Measurements from ENCODE around the gene FHIT. TPM values are rescaled to one million over a fixed set of nuclear protein-coding genes. Genes with fewer than 3 reads are reported as not detected.

FHIT gene
- total RNA-seq, 1 donor from 2014 or later: 16.6 TPM

DNA sequence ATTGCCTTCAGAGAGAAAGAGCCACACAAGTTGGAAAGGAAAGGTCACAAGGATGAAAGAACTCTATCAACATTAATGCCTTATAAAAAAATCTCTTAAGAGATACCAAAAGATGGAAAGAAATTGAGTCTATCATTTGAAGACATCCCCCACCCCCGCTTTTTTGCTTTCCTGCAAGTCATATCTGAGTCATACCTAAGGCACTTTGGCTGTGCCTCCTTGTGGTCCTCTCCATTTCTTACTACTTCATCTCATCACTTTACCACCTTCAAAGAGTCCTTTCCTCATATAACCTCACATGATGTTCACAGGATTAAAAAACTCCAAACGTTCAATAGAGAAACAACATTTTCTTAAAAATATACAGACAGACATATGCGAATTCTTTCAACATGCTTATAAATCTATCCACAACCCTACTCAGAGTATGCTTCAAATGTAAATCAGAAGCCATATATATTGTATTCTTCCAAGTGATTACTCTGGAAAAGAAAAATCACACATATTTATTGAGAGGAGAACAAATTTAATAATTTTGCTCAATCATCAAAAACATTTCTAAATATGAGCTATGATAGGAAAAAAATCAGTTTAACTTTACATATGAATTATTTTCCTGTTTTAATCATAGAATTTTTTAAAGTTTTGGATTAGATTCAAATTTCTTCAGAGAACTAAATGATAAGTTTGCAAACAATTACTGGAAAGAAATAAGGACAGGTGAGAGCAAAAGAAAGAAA, 1197.6 kb downstream of the FHIT start:
- no peak for DNase-seq (ENCODE audit: low spot score)
- intact Hi-C loops (cut with DNase I): no loop called here

DNA sequence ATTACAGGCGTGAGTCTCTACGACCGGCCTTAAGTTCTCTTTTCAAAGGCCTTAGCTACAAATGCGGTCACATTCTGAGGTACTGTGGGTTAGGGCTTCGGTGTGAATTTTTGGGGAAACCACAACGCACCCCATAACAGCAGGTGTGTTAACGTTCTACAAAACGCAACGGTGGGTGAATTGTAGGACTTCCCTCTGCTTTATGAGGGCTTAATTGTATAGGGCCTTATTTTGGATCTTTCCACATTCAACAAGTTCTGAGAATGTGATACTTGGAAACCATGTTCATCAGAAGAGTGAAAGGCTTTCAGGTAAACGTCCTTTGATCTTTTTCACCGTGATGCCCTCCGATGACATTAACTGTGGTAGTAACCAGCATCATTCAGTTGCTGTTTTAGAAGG, 1202.8 kb downstream of the FHIT start:
- intact Hi-C loops (cut with DNase I): no loop called here
- DNase-seq (ENCODE audit: low spot score): no peak

DNA sequence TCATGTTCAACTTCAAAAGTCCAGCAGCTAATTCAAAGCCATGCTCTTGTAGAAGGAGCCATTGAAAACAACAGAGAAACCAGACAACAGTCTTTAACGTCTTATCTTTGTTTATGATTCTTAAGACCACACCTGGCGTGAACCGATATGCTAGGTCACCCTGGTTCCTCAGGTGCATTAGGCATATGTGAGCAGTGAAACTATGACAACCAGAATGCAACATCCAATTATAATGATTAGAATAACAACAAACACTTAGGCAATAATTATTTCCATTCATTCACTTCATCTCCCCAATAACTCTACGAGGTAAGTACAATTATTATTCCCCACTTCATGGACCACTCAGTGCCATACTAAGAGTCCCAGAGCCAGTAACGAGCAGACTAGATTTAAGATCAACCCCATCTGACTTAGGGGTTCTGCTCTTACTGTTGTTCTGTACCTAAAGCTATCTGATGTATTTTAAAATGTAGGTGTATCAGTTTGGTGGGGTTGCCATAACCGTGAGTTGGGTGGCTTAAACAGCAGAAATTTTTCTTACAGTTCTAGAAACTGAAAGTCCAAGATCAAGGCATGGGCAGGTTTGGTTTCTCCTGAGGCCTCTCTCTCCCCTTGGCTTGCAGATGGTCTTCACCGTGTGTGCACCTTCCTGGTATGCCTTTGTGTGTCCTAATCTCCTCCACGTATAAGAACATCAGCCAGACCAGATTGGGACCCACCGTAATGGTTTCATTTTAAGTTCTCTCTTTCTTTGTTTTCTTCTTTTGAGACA, 1203.6 kb downstream of the FHIT start:
- intact Hi-C loops (cut with DNase I): no loop called here
- no peak for DNase-seq (ENCODE audit: low spot score)

DNA sequence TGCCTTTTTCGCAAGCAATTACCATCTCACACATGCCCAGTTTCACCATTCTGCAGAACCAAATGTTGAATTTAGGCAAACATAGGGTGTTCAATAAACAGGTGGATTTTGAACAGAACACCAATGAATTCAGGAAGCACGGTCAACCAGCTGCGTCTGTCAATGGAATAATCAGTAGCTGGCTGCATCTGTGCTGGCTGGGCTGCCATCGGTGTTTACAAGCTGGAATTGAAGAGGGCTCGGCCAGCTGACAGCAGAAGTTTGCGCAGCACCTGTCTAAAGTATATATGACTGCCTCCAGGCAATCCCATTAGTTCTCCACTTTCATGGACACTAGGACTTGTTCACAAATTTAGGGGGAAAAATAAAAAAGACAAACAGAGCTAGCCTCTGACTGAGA, 1205.0 kb downstream of the FHIT start:
- intact Hi-C loops (cut with DNase I): no loop called here
- DNase-seq (ENCODE audit: low spot score): no peak

DNA sequence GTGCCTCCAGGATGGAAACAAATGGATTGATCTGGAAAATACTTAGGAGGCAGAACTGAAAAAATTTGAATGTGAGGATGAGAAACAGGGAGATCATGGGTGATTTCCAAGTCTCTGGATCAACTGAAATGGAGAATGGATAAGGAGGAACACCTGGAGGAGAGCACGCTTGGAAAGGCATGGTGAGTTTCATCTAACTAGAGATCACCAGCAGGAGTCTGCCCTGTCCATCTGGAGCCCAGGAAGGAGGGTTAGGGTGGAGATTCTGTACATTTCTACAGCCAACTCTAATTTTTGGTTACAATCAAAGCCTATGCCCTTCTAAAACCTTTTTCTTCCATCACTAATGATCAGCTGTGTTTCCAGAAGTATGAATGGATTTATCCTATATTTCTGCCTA, 1205.6 kb downstream of the FHIT start:
- intact Hi-C loops (cut with DNase I): no loop called here
- no peak for DNase-seq (ENCODE audit: low spot score)

DNA sequence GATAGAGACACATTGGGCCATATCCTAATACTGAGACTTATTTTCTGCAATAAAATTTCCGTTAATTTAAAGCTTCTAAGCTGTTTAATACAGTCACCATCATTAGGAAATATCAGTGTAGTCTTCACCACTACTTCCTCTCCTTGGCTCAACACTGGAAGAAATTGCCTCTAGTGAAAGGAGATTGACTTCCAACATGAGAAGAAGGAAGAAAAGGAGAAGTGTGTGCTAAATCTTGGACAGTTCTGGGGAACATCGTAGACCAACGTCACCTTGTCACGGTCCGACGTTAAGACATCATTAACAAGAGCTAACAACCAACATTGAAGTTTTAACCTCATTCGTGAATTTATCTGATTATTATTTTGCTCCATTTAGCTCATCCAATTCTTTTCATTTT, 1214.4 kb downstream of the FHIT start:
- intact Hi-C loops (cut with DNase I): no loop called here
- DNase-seq (ENCODE audit: low spot score): no peak

DNA sequence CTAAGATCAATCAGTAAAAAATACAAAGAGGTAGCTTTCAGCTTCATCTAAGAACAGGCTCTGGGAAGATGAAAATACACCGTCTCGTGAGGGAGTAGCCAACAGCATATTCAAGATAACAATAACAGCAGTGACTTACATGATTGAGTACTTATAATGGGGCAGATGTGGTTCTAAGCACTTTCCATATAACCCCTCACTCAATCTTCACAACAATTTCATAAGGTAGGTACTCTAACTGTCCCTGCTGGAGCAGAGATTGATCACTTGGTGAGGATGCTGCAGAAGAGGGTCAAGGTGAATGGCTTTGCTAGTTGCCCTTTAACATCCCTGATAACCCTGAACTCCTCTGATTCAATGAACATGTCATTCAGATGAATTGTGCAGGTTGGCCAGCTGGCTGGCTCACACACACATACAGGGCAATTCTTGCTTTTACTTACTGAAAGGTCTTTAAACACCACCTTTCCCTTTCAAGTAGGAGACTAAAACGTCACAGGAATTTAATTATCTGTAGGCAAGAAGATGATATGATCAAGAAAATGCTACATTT, 1217.3 kb downstream of the FHIT start:
- intact Hi-C loops (cut with DNase I): no loop called here
- DNase-seq (ENCODE audit: low spot score): no peak

DNA sequence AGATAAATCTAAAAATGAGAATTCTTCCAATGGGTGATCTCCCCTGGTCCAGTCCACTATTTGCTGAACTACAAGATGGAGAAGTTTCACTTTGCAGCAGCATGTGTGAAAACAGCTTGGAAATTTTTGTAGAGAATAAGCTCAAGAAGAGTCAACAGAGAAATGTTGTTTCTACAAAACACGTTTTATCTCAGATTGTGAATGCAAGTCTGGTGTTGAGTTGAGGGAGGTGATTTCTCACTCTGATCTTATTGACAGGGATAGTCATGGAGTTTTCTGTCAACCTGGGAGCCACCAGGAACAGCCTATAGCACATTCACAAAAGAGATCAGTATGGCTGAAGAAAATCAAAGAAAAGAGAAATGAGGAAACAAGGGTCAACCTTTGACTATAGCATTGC, 1220.3 kb downstream of the FHIT start:
- intact Hi-C loops (cut with DNase I): no loop called here
- DNase-seq (ENCODE audit: low spot score): no peak

DNA sequence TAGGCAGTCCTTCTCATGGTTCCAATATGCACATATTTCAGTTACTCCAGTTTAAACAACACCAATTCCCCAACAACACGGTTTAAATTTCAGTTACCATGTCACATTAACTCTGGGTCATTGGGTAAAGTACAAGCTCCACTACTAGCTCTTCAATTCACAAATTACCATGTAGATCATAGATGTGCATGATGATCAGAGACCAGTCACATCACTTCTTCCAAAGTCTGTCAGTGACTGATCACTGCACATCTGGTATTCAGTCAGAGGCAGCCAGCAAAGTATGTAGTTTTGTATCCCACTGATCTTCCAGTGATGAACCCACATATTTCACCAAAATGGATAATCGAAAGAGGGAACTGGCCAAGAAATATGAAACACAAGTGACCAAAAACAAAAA, 1223.0 kb downstream of the FHIT start:
- intact Hi-C loops (cut with DNase I): no loop called here
- no peak for DNase-seq (ENCODE audit: low spot score)

DNA sequence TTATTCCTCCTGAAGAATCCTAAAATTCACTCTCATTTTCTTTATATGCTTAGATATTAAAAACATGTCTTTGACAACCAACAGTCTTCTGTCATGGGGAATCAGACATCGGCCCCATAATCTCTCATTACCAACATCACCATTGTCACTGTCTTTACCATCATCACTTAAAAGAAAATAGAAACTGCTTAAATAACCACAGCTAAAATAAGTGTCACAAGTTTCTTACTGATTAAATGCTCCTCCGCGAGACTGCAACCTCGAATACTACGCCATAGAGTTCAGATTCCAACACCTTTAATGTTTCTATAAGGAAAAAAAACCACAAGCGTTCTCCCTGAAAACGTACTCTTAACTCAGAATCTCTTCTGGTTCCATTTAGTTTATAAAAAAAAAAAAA, 1223.9 kb downstream of the FHIT start:
- intact Hi-C loops (cut with DNase I): no loop called here
- no peak for DNase-seq (ENCODE audit: low spot score)

DNA sequence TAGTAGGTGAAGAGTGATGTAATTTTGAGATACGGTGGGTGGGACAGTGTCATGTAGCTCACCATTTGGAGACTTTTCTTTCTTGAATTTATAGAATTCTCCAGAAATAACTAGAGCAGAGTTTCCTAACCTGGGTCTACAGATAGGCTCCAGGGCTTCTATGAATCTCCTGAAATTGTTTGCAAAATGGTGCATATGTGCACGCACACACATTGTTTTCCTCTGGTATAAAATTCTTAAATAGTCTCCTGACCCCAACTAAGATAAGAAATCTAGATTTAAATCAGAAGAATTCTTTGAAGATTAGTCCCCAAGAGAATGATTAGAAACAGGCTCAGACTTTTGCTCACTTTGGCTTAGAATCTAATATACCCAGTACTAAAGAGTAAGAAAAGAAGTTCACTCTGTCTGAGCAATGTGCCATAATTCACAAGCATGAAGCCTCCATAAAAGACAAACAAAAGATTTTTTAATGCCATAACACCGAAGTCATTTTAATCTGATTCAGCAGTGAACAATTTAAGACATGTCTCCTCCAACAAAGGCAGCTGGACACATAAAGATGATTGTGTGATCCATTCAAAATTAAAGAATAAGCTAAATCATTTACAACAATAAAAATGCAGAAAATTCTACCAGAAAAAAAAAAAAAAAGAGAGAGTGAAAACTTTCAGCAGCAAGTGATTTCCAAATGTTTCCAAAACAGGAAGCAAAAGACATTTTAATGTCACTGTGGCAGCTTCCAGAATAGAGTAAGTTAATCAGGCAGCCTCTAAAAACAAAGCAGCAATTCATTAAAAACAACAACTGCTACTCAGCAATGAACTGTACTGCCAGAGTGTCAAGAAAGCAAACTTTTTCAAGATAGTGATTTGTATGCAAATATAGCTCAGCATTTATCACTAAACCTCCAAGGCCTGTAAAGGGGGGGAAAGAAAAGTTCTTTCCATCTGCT, 1225.9 kb downstream of the FHIT start:
- no peak for DNase-seq (ENCODE audit: low spot score)
- intact Hi-C loops (cut with DNase I): no loop called here

DNA sequence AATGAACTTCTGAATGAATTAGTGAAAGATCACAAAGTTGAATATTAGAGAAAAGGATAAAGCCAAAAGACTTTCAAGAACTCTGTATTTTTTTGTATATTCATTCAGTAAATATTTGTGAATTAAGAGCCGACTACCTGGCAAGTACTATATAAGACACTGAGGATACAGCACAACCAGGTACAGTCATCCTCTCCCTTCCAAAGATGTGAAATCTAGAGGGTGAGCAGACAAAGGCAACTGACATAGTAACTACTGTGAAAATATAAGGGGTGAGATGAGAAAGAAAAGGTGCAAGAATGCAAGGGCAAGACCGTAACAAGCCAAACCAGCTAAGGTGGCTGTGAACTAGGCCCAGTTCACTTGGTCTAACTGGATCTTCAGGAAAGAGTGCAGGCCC, 1226.9 kb downstream of the FHIT start:
- no peak for DNase-seq (ENCODE audit: low spot score)
- intact Hi-C loops (cut with DNase I): no loop called here

DNA sequence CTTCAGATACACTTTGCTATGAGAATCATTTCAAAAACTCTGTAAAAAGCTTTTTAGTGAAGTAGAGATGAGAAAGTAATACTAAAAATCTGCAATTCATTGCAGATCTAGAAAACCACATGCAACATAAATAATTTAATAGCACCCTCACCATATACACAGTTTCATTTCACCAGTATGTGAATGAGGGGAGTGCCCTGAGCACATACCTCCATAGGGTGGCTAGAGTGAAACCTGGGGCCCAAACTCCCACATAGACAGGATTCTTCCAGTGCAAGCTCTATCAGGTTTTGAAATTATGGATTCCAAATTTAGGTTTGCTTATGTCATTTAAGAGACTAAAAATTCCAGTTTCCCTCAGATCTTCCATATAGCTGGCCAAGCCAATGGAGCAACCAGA, 1228.1 kb downstream of the FHIT start:
- DNase-seq (ENCODE audit: low spot score): no peak
- intact Hi-C loops (cut with DNase I): no loop called here

DNA sequence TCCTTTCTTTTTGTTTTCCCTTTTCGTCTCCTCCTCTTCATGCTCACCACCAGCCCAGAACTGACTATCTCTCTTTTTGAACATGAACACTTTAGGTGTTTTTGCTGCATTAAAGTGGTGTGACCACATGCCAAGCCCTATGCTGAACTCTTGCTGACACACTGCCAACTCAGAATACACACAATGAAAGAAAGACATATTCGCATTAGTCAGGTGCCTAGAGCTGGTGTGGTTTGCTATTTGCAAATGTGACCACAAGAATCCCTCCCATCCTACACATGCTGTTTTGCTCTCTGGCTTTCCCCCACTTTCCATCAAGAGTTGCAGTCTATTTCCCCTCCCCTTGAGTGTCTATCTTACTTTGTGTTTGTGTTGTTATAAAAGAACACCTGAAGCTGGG, 1233.6 kb downstream of the FHIT start:
- DNase-seq (ENCODE audit: low spot score): no peak
- intact Hi-C loops (cut with DNase I): no loop called here

DNA sequence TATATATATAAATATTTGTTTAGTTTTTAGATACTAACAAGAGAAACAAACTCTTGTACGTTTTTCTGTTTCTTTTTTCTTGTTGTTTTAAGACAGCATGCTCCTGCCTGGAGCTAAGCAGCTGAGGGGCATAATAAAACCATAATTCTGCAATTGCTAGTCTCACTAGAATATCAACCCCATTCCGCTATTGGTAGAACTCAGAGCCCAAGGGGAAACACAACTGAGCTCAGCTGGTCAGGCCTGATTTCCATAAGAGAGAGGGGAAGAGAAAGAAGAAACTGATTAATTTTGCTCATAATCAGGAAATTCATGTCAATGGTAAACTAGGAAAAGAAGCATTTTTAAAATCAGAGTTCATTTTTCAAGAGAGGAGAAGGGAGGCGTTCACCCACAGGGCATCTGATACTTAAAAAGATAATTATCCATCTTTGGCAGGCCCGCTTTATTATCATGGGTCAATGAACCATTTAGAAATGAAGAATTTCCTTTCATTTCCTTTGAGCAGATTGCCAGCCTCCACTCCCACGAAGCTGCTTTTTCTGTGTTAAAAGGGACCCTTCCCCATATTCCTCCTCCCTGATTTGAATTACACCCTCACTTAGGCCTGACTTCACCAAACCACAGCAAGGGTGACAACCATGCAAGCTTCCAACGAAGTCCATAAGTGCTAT, 1236.1 kb downstream of the FHIT start:
- no peak for DNase-seq (ENCODE audit: low spot score)
- intact Hi-C loops (cut with DNase I): no loop called here

DNA sequence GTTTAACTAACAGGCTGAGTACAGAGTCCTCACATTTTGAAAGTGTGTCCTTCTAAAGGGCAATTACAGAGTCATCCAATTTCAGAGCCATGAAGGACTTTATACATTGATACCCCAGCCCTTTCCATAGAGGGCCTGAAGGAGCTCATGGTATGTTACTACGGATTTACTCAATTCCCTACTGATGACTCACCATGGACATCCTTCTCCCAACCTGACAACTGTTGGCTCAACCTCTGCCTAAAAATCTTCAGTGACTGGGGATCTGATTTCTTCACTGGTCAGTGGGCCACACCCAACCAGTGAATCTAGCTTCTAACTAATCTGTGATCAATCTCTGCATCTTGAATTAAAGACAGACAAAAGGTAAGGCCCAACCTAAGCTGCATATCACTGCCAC, 1238.0 kb downstream of the FHIT start:
- intact Hi-C loops (cut with DNase I): no loop called here
- no peak for DNase-seq (ENCODE audit: low spot score)

DNA sequence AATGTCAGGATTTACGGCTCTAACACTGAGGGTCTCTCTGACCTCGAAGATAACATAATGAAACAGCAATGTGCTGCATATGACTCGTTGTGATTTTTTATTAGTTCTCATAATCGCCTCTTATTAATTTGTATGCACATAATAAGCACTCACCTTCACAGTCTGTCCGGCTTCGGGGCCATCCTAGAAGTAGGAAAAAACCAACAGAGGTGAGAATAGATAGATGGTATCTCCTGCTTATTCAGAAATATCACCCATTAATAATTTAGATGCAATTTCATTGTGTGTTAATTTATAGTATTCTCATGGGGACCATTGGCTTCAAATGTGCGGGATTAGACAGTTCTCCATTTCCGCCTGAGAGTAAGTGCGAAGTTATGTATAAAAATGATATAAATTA, 1240.0 kb downstream of the FHIT start:
- DNase-seq (ENCODE audit: low spot score): no peak
- intact Hi-C loops (cut with DNase I): no loop called here

DNA sequence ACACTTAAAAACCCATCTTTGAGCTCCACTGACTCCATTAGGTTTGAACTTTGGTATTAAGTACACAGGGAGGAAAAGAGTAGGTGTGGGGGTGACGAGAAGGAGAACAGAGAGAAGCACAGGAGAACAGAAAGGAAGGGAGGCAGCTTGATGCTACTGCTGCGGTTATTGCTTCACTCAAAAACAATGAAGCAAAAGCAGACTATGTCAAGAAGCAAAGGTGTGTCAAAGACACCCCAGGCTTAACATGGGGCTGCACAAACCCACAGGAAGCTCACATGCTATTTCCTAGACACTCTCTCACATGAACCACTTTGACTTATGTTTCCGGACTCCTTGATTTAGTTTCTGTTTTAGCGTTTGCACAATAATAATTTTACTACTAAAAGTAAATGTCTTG, 1240.5 kb downstream of the FHIT start:
- intact Hi-C loops (cut with DNase I): no loop called here
- DNase-seq (ENCODE audit: low spot score): no peak

DNA sequence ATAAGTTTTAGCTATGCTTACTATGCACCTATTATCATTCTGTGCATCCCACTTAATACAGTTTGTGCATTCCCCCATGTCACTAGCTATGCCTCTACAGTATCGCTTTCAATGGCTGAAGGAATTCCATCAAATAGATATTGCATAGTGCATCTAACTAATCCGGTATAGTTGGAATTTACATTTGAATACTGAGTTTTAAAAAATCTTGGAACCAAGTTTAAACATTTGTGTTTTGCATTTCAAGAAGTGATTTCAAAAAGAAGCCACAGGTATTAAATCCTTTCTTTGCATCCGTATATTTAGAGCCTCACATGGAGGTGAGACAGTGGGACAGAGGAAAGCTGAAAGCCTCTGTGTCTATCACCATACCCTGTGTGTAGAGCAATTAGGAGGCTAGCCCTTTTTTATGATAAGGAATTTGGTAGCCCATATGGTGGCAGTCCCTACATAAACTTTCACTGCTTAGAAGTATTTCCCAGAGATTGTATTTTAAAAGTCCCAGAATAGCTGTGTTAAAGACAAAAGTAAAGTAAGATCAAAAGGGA, 1241.2 kb downstream of the FHIT start:
- no peak for DNase-seq (ENCODE audit: low spot score)
- intact Hi-C loops (cut with DNase I): no loop called here
